HG02571 (cell line): Measurements from ENCODE around the gene CRLF2.
"Not testable (repeated sequence)": the region's sequence is repeated elsewhere in the genome, so short reads cannot be mapped to it uniquely, and the experiment has no call there.

ENCODE experiments used
- ATAC-seq: cut with Tn5 transposase; IDR thresholded peaks from one replicate; pipeline ENCODE4 v1.9.1; 2021; ENCODE audit warnings: mild to moderate bottlenecking, moderate library complexity; ENCODE audit not compliant: unreplicated experiment

The CRLF2 gene

GRCh38 chrX:1170243-1170642 is 42.2 kb downstream of the CRLF2 start:
- ATAC-seq = no peak

GRCh38 chrX:1169189-1169588 is 43.3 kb downstream of the CRLF2 start:
- no peak for ATAC-seq

GRCh38 chrX:1167918-1168481 is 44.4 kb downstream of the CRLF2 start:
- no peak for ATAC-seq

GRCh38 chrX:1167466-1167865 is 45.0 kb downstream of the CRLF2 start:
- no peak for ATAC-seq

- ATAC-seq = no peak
Observed at GRCh38 chrX:1165535-1166196, 46.8 kb downstream of the CRLF2 start.

- no peak for ATAC-seq
Observed at GRCh38 chrX:1164322-1165288, 47.8 kb downstream of the CRLF2 start.

- no peak for ATAC-seq
Observed at GRCh38 chrX:1163231-1163630, 49.2 kb downstream of the CRLF2 start.

GRCh38 chrX:1162119-1162916 is 50.1 kb downstream of the CRLF2 start:
- ATAC-seq = no peak

- no peak for ATAC-seq
Observed at GRCh38 chrX:1159548-1159947, 52.9 kb downstream of the CRLF2 start.

- not testable (repeated sequence) for ATAC-seq
Observed at GRCh38 chrX:1156681-1157455, 55.6 kb downstream of the CRLF2 start.

- no peak for ATAC-seq
Observed at GRCh38 chrX:1153940-1154339, 58.5 kb downstream of the CRLF2 start.

- no peak for ATAC-seq
Observed at GRCh38 chrX:1152090-1152489, 60.4 kb downstream of the CRLF2 start.

GRCh38 chrX:1151378-1152077 is 60.9 kb downstream of the CRLF2 start:
- ATAC-seq = no peak

- no peak for ATAC-seq
Observed at GRCh38 chrX:1150569-1151347, 61.7 kb downstream of the CRLF2 start.

- no peak for ATAC-seq
Observed at GRCh38 chrX:1147611-1148515, 64.6 kb downstream of the CRLF2 start.

GRCh38 chrX:1144293-1144692 is 68.2 kb downstream of the CRLF2 start:
- no peak for ATAC-seq
